Panc1 (cell line): ENCODE data around the gene ZNF410. TPM values are rescaled to one million over a fixed set of nuclear protein-coding genes. Genes with fewer than 3 reads are reported as not detected.

Source experiments
- ATAC-seq: fragments of 200-7000 bp; cut with Tn5 transposase; 2 replicates; pipeline ENCODE4 v1.9.1; 2020; ENCODE audit warnings: mild to moderate bottlenecking, moderate library complexity
- BruUV-seq: library from RNA; stranded (reverse); fragments of 400-500 nt; replicated peaks from 2 replicates; lab custom pipeline; 2021; lab: Mats Ljungman, UMichigan
- CTCF ChIA-PET: fragments of 300-600 bp; sonication (Branson Sonifier 250); formaldehyde crosslinking; loops from one replicate; lab custom pipeline; 2022; ENCODE audit warnings: antibody characterized with exemption; lab: Charles Lee
- POLR2A ChIA-PET: fragments of 300-600 bp; sonication (Branson Sonifier 250); formaldehyde crosslinking; loops from one replicate; lab custom pipeline; 2022; ENCODE audit warnings: antibody characterized with exemption; lab: Charles Lee
- DNase-seq: peaks from one replicate; pipeline ENCODE4 v3.0.0-alpha.2; 2010; ENCODE audit warnings: low read depth, low spot score
- H3K27ac ChIP-seq: 2 replicates; pipeline ENCODE4 v1.5.1; 2011; ENCODE audit warnings: mild to moderate bottlenecking, low read length, inconsistent platforms
- H3K27me3 ChIP-seq: fragments of 200-500 bp; sonication (Bioruptor generic); 2 replicates; pipeline ENCODE4 v1.6.0; 2014; ENCODE audit warnings: low read length, inconsistent platforms; ENCODE audit not compliant: control insufficient read depth, insufficient read depth
- H3K36me3 ChIP-seq: fragments of 200-500 bp; sonication (Bioruptor generic); 2 replicates; pipeline ENCODE4 v1.5.1; 2014; ENCODE audit warnings: inconsistent platforms, mild to moderate bottlenecking, low read length, moderate library complexity; ENCODE audit not compliant: control insufficient read depth, insufficient read depth
- H3K4me1 ChIP-seq: 2 replicates; pipeline ENCODE4 v1.5.1; 2011; ENCODE audit warnings: inconsistent platforms, mild to moderate bottlenecking, low read length, moderate library complexity; ENCODE audit not compliant: control insufficient read depth, insufficient read depth
- H3K4me3 ChIP-seq, 2 experiments: 2 replicates each; pipeline ENCODE4 v1.5.1; 2011 to 2012; ENCODE audit warnings: low read depth in 2 of 2, low read length in 2 of 2, mild to moderate bottlenecking in 2 of 2, inconsistent platforms in 1 of 2, moderate library complexity in 1 of 2
- H3K9me3 ChIP-seq: fragments of 200-500 bp; sonication (Bioruptor generic); 2 replicates; pipeline ENCODE4 v1.5.1; 2014; ENCODE audit warnings: low read depth, mild to moderate bottlenecking, inconsistent platforms, low read length, moderate library complexity; ENCODE audit not compliant: control insufficient read depth, insufficient read depth
- CTCF ChIP-seq: fragments of 450-650 bp; IDR thresholded peaks from 2 replicates; pipeline ENCODE4 v1.5.1; 2017; ENCODE audit warnings: mild to moderate bottlenecking
- POLR2AphosphoS5 ChIP-seq: IDR thresholded peaks from 2 replicates; pipeline ENCODE4 v1.6.1; 2012; ENCODE audit warnings: mild to moderate bottlenecking, low read depth, low read length, moderate library complexity
- REST ChIP-seq, 2 experiments: IDR thresholded peaks; 2 replicates each; pipeline ENCODE4 v1.6.1; 2011 to 2012; ENCODE audit warnings: low read depth in 2 of 2, control low read depth in 1 of 2, low read length in 1 of 2, mild to moderate bottlenecking in 1 of 2, moderate library complexity in 1 of 2; ENCODE audit not compliant: insufficient read depth in 1 of 2
- SIN3A ChIP-seq: IDR thresholded peaks from 2 replicates; pipeline ENCODE4 v1.6.1; 2012; ENCODE audit warnings: low read depth, mild to moderate bottlenecking, low read length, moderate library complexity, borderline replicate concordance; ENCODE audit not compliant: insufficient read depth
- TCF7L2 ChIP-seq: IDR thresholded peaks from 2 replicates; pipeline ENCODE4 v1.6.1; 2011; ENCODE audit warnings: mild to moderate bottlenecking, low read depth, low read length, inconsistent platforms
- in situ Hi-C: cut with HindIII; loops from 2 replicates; pipeline ENCODE4 v1.10.0; 2016; ENCODE audit warnings: low sequenced_read_pairs, low pct_unique_long_range_greater_than_20kb
- intact Hi-C: fragments of 100-400 bp; cut with micrococcal nuclease; formaldehyde crosslinking; loops from one replicate; pipeline ENCODE4 v1.10.0; 2022; ENCODE audit not compliant: unreplicated experiment
- total RNA-seq: library from RNA; stranded (reverse); gene quantifications from one replicate; pipeline ENCODE4 v1.2.1, GENCODE V29; 2021; ENCODE audit not compliant: unreplicated experiment

The ZNF410 gene
- total RNA-seq, 1 experiment from 2014 or later: 31.2 TPM

GRCh38 chr14:73968885-73969284, 82.2 kb downstream of the ZNF410 start:
- no peak for DNase-seq
- in situ Hi-C loops: no loop called here
- Histone ChIP-seq H3K9me3 (no peaks in the 10 kb centered on the region), H3K36me3 (no peaks in the 10 kb centered on the region; the same call in none of the 2 replicates), H3K27me3 (no peaks in the 10 kb centered on the region), H3K27ac (no peak overlapping the region), H3K4me3 (no peak overlapping the region), H3K4me1 (no peaks in the 10 kb centered on the region)
- ChIA-PET POLR2A (no interaction called here), CTCF (no interaction called here)
- no TSS peak for BruUV-seq
- intact Hi-C loops: no loop called here
- no peak for ATAC-seq
- TF ChIP-seq TCF7L2 (no peak), REST (IDR thresholded peaks at IDR 0.05; ENCODE audit: insufficient read depth in 1 of 2, low read depth in 2 of 2, low read length in 1 of 2) (no peak), POLR2AphosphoS5 (no peak), SIN3A (no peak), CTCF (no peak)

- H3K9me3 ChIP-seq: no peaks in the 10 kb centered on the region
- no peak for ATAC-seq
- ChIA-PET CTCF (no interaction called here), POLR2A (no interaction called here)
- intact Hi-C loops: no loop called here
- no peak overlapping the region for H3K27ac ChIP-seq
- H3K4me1 ChIP-seq: no peaks in the 10 kb centered on the region
- H3K4me3 ChIP-seq: no peak overlapping the region
- no TSS peak for BruUV-seq
- no peaks in the 10 kb centered on the region; the same call in 1 of the 2 replicates for H3K36me3 ChIP-seq
- no peaks in the 10 kb centered on the region for H3K27me3 ChIP-seq
- in situ Hi-C loops: no loop called here
- no peak for DNase-seq
- TF ChIP-seq REST (IDR thresholded peaks at IDR 0.05; ENCODE audit: insufficient read depth in 1 of 2, low read depth in 2 of 2, low read length in 1 of 2) (no peak), TCF7L2 (no peak), POLR2AphosphoS5 (no peak), CTCF (no peak), SIN3A (no peak)
Observed at GRCh38 chr14:73973497-73973896, 86.8 kb downstream of the ZNF410 start.
